ENCODE results near the gene PRRG4.
"Not testable (repeated sequence)": the region's sequence is repeated elsewhere in the genome, so short reads cannot be mapped to it uniquely, and the experiment has no call there.

Gene PRRG4

GRCh38 chr11:32884770-32885384 lies 55.1 kb downstream of the PRRG4 start:
- in situ Hi-C loops (cut with HindIII; ENCODE audit: low sequenced_read_pairs) = no loop called here

GRCh38 chr11:32885556-32885955 lies 55.8 kb downstream of the PRRG4 start:
- in situ Hi-C loops (cut with HindIII; ENCODE audit: low sequenced_read_pairs) = no loop called here

GRCh38 chr11:32886180-32886579 lies 56.5 kb downstream of the PRRG4 start:
- in situ Hi-C loops (cut with HindIII; ENCODE audit: low sequenced_read_pairs) = no loop called here

- in situ Hi-C loops (cut with HindIII; ENCODE audit: low sequenced_read_pairs) = not testable (repeated sequence)
Measured at GRCh38 chr11:32887707-32888383, 58.1 kb downstream of the PRRG4 start.

- in situ Hi-C loops (cut with HindIII; ENCODE audit: low sequenced_read_pairs) = not testable (repeated sequence)
Measured at GRCh38 chr11:32888384-32888710, 58.6 kb downstream of the PRRG4 start.

- in situ Hi-C loops (cut with HindIII; ENCODE audit: low sequenced_read_pairs) = no loop called here
Measured at GRCh38 chr11:32888805-32889204, 59.1 kb downstream of the PRRG4 start.

- in situ Hi-C loops (cut with HindIII; ENCODE audit: low sequenced_read_pairs) = no loop called here
Measured at GRCh38 chr11:32890843-32891656, 61.3 kb downstream of the PRRG4 start.

GRCh38 chr11:32891657-32892354 lies 62.1 kb downstream of the PRRG4 start:
- in situ Hi-C loops (cut with HindIII; ENCODE audit: low sequenced_read_pairs) = no loop called here

GRCh38 chr11:32892355-32893092 lies 62.8 kb downstream of the PRRG4 start, which contains the start of gene QSER1:
Gene QSER1, plus strand, starts transcription at chr11:32892811. Its CDS starts 315 bp downstream, at chr11:32893126.
- in situ Hi-C loops (cut with HindIII; ENCODE audit: low sequenced_read_pairs) = no loop called here

GRCh38 chr11:32893093-32893342 lies 63.3 kb downstream of the PRRG4 start:
- in situ Hi-C loops (cut with HindIII; ENCODE audit: low sequenced_read_pairs) = no loop called here

- in situ Hi-C loops (cut with HindIII; ENCODE audit: low sequenced_read_pairs) = no loop called here
Measured at GRCh38 chr11:32893343-32894148, 63.8 kb downstream of the PRRG4 start.

- in situ Hi-C loops (cut with HindIII; ENCODE audit: low sequenced_read_pairs) = no loop called here
Measured at GRCh38 chr11:32894149-32894827, 64.6 kb downstream of the PRRG4 start.

- in situ Hi-C loops (cut with HindIII; ENCODE audit: low sequenced_read_pairs) = no loop called here
Measured at GRCh38 chr11:32894921-32895320, 65.2 kb downstream of the PRRG4 start.

GRCh38 chr11:32895471-32895870 lies 65.7 kb downstream of the PRRG4 start:
- in situ Hi-C loops (cut with HindIII; ENCODE audit: low sequenced_read_pairs) = no loop called here

- in situ Hi-C loops (cut with HindIII; ENCODE audit: low sequenced_read_pairs) = no loop called here
Measured at GRCh38 chr11:32897103-32897502, 67.4 kb downstream of the PRRG4 start.

GRCh38 chr11:32899438-32899837 lies 69.7 kb downstream of the PRRG4 start:
- in situ Hi-C loops (cut with HindIII; ENCODE audit: low sequenced_read_pairs) = no loop called here

GRCh38 chr11:32902089-32902665 lies 72.5 kb downstream of the PRRG4 start:
- in situ Hi-C loops (cut with HindIII; ENCODE audit: low sequenced_read_pairs) = no loop called here

GRCh38 chr11:32905028-32905667 lies 75.4 kb downstream of the PRRG4 start:
- in situ Hi-C loops (cut with HindIII; ENCODE audit: low sequenced_read_pairs) = no loop called here
